Peyer's patch (tissue), 4 donors: Measurements from ENCODE around the gene DOK6. TPM values are rescaled to one million over a fixed set of nuclear protein-coding genes. Genes with fewer than 3 reads are reported as not detected.
"Not testable (repeated sequence)": the region's sequence is repeated elsewhere in the genome, so short reads cannot be mapped to it uniquely, and the experiment has no call there.

Experiments used
- DNase-seq, 3 donors: peaks; one replicate each; pipeline ENCODE4 v3.0.0-alpha.2; 2017 to 2019
- H3K27ac ChIP-seq, 4 donors: fragments of 200-600 bp; sonication (generic); one replicate each; pipeline ENCODE4 v1.5.1; 2016 to 2019
- H3K27me3 ChIP-seq, 2 donors: fragments of 200-600 bp; sonication (generic); one replicate each; pipeline ENCODE4 v1.5.1; 2019
- H3K36me3 ChIP-seq, 3 donors: fragments of 200-600 bp; sonication (generic); one replicate each; pipeline ENCODE4 v1.5.1; 2016 to 2019
- H3K4me1 ChIP-seq, 4 donors: fragments of 200-600 bp; sonication (generic); one replicate each; pipeline ENCODE4 v1.5.1; 2016 to 2019
- H3K4me3 ChIP-seq, 4 donors: fragments of 200-600 bp; sonication (generic); 1 replicate in 3 of 4; 2 replicates in 1 of 4; pipeline ENCODE4 v1.5.1; 2016 to 2019; ENCODE audit warnings: mild to moderate bottlenecking in 1 of 4
- H3K9me3 ChIP-seq, 4 donors: fragments of 200-600 bp; sonication (generic); one replicate each; pipeline ENCODE4 v1.5.1; 2016 to 2019; ENCODE audit warnings: mild to moderate bottlenecking in 1 of 4
- CTCF ChIP-seq, 6 experiments: fragments of 450-650 bp in 4 of 6; fragments of 200-600 bp in 2 of 6; sonication (generic) in 1 of 6; IDR thresholded peaks; one replicate each; pipeline ENCODE4 v1.5.1; 2017 to 2019; ENCODE audit warnings: antibody characterized with exemption in 6 of 6, mild to moderate bottlenecking in 3 of 6, moderate library complexity in 1 of 6
- POLR2A ChIP-seq, 2 donors: fragments of 450-650 bp; IDR thresholded peaks; one replicate each; pipeline ENCODE4 v1.5.1; 2017; ENCODE audit warnings: antibody characterized with exemption in 2 of 2, mild to moderate bottlenecking in 2 of 2, moderate library complexity in 2 of 2
- total RNA-seq, 4 donors: library from RNA; depleted of rRNA; stranded (reverse); fragments of >200 nt; gene quantifications; one replicate each; pipeline ENCODE4 v1.1.0, GENCODE V29; 2016

DOK6 gene
- total RNA-seq, 4 donors from 2014 or later: 0.13 to 5.2 (median 0.50) TPM

DNA sequence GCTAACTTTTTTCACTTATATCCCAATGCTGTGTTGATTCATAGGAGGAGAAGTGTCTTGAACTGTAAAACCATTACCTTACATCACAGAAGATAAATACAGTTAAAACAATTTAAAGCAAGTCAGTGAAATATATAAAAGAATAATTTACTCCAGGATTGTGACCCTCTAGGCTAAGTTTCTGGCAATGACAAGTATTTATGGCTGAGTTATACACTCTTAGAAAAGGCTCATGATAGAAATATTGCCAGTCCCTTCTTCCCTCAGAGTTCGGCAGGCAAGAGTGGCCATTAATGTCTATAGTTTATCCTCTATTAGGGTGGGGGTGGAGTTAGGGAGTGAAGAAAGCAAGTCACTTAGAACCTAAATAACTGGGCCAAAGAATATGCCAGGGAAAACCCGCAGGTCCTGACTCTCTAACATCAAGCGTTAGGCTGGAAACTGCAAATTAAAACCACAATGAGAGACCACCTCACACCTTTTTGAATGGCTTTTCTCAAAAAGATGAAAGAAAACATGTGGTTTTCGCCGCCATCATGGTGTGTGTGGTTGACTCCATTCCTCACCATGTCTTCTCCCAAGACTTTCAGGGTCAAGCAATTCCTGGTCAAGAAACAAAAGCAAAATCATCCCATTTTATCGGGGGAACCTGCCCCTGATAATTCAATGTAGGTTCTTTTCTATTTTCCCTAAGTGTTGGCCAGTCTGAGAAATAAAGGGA is 477.7 kb downstream of the DOK6 start:
- DNase-seq: no peak
- no peaks in the 10 kb centered on the region for H3K36me3 ChIP-seq
- H3K4me1 ChIP-seq: no peaks in the 10 kb centered on the region
- no peaks in the 10 kb centered on the region for H3K9me3 ChIP-seq
- H3K27ac ChIP-seq: no peak overlapping the region
- no peak for TF ChIP-seq CTCF (IDR thresholded peaks at IDR 0.05)
- no peak for TF ChIP-seq POLR2A (IDR thresholded peaks at IDR 0.05)
- no peak overlapping the region for H3K4me3 ChIP-seq
- no peaks in the 10 kb centered on the region for H3K27me3 ChIP-seq

DNA sequence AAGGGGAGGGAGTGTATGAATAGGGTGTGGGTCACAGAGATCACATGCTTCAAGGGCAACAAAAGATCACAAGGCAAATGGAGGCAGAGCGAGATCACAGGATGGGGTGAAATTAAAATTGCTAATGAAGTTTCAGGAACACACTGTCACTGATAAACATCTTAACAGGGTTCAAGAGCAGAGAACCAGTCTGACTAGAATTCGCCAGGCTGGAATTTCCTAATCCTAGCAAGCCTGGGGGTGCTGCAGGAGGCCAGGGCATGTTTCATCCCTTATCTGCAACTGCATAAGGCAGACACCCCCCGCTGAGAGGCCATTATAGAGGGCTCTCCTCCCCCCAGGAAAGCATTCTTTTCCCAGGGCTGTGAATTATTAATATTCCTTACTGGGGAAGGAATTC is 478.4 kb downstream of the DOK6 start:
- not testable (repeated sequence) for H3K9me3 ChIP-seq, H3K4me3 ChIP-seq, H3K27ac ChIP-seq, H3K27me3 ChIP-seq, H3K36me3 ChIP-seq, H3K4me1 ChIP-seq, DNase-seq

DNA sequence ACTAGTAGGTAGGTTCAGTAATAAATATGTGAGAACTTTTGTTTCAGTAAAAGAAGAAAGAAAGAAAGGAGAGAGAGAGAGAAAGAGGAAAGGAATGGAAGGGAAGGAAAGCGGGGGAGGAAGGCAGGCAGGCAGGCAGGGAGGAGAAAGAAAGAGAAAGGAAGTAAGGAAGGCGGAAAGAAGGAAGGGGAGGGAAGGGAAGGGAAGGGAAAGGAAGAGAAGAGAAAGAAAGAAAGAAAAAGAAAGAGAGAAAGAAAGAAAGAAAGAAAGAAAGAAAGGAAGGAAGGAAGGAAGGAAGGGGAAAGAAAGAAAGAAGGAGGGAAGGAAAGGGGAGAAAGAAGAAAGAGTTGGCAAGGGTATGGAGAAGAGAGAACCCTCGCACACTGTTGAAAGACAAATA is 479.4 kb downstream of the DOK6 start:
- H3K27ac ChIP-seq: no peak overlapping the region
- H3K27me3 ChIP-seq: no peaks in the 10 kb centered on the region
- H3K36me3 ChIP-seq: no peaks in the 10 kb centered on the region
- H3K9me3 ChIP-seq: no peaks in the 10 kb centered on the region
- no peaks in the 10 kb centered on the region for H3K4me1 ChIP-seq
- DNase-seq: no peak
- TF ChIP-seq CTCF (IDR thresholded peaks at IDR 0.05): no peak
- no peak for TF ChIP-seq POLR2A (IDR thresholded peaks at IDR 0.05)
- H3K4me3 ChIP-seq: no peak overlapping the region

- Histone ChIP-seq H3K36me3 (no peaks in the 10 kb centered on the region), H3K4me1 (no peaks in the 10 kb centered on the region), H3K27me3 (no peaks in the 10 kb centered on the region), H3K4me3 (no peak overlapping the region), H3K27ac (no peak overlapping the region), H3K9me3 (no peaks in the 10 kb centered on the region)
- no peak for DNase-seq
- TF ChIP-seq POLR2A (IDR thresholded peaks at IDR 0.05) (no peak), CTCF (IDR thresholded peaks at IDR 0.05) (no peak)
Observed at GRCh38 chr18:69882965-69883668, 482.4 kb downstream of the DOK6 start.

- Histone ChIP-seq H3K27ac (no peak overlapping the region), H3K4me1 (no peaks in the 10 kb centered on the region), H3K9me3 (no peaks in the 10 kb centered on the region), H3K27me3 (no peaks in the 10 kb centered on the region), H3K4me3 (no peak overlapping the region), H3K36me3 (no peaks in the 10 kb centered on the region)
- no peak for DNase-seq
- TF ChIP-seq POLR2A (IDR thresholded peaks at IDR 0.05) (no peak), CTCF (IDR thresholded peaks at IDR 0.05) (no peak)
Observed at GRCh38 chr18:69883781-69884180, 483.1 kb downstream of the DOK6 start.

DNA sequence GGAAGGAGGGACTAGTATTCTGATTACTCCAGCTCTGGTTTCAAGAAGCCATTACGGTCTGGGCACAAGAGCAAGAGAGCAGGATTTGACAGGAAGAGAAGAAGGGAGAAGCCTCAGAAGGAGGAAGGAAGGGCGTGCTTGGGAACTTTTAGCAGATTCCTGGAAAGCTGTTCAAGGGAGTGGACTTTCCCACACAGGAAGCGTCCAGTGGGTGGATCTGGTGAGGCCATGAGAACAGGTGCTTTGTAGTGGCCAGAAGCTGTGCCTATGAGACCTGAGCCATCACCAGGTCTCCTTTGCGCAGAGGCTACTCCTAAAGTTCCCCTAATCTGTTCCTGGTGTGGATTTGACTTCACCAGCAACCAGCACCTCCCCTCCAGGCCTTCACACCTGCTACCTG is 484.7 kb downstream of the DOK6 start:
- no peak for TF ChIP-seq CTCF (IDR thresholded peaks at IDR 0.05)
- no peak for TF ChIP-seq POLR2A (IDR thresholded peaks at IDR 0.05)
- DNase-seq: no peak
- Histone ChIP-seq H3K27me3 (no peaks in the 10 kb centered on the region), H3K4me3 (no peak overlapping the region), H3K4me1 (no peaks in the 10 kb centered on the region), H3K9me3 (no peaks in the 10 kb centered on the region), H3K36me3 (no peaks in the 10 kb centered on the region), H3K27ac (no peak overlapping the region)
